DND-41 (cell line): ENCODE data around the gene EIF2S2.

ENCODE experiments used
- ATAC-seq: fragments of 200-7000 bp; cut with Tn5 transposase; 3 replicates; pipeline ENCODE4 v1.9.1; 2021; ENCODE audit warnings: low read depth; ENCODE audit not compliant: insufficient read depth
- DNase-seq: peaks from one replicate; pipeline ENCODE4 v3.0.0-alpha.2; 2020
- H2AFZ ChIP-seq: 2 replicates; pipeline ENCODE4 v1.6.0; 2012; ENCODE audit warnings: low read depth, low read length
- H3K27ac ChIP-seq: 2 replicates; pipeline ENCODE4 v1.5.1; 2012; ENCODE audit warnings: low read length, inconsistent platforms
- H3K27me3 ChIP-seq: fragments of 200-600 bp; sonication (generic); 2 replicates; pipeline ENCODE4 v1.6.0; 2012; ENCODE audit warnings: low read length, mild to moderate bottlenecking, inconsistent platforms; ENCODE audit not compliant: insufficient read depth, poor library complexity
- H3K36me3 ChIP-seq: 2 replicates; pipeline ENCODE4 v1.5.1; 2012; ENCODE audit warnings: low read length, inconsistent platforms; ENCODE audit not compliant: insufficient read depth
- H3K4me1 ChIP-seq: 2 replicates; pipeline ENCODE4 v1.5.1; 2012; ENCODE audit warnings: mild to moderate bottlenecking, low read length; ENCODE audit not compliant: insufficient read depth
- H3K4me2 ChIP-seq: 2 replicates; pipeline ENCODE4 v1.6.0; 2012; ENCODE audit warnings: mild to moderate bottlenecking, moderate library complexity, low read length, inconsistent platforms; ENCODE audit not compliant: insufficient read depth
- H3K4me3 ChIP-seq, 2 experiments: fragments of 200-600 bp in 1 of 2; shearing (Covaris generic) in 1 of 2; 2 replicates each; pipeline ENCODE4 v1.5.1; 2012 to 2016; ENCODE audit warnings: inconsistent platforms in 2 of 2, low read length in 2 of 2, mild to moderate bottlenecking in 2 of 2, low read depth in 1 of 2, moderate library complexity in 1 of 2
- H3K79me2 ChIP-seq: 2 replicates; pipeline ENCODE4 v1.6.0; 2012; ENCODE audit warnings: low read length, inconsistent platforms; ENCODE audit not compliant: insufficient read depth
- H3K9ac ChIP-seq: 2 replicates; pipeline ENCODE4 v1.6.0; 2012; ENCODE audit warnings: low read depth, mild to moderate bottlenecking, inconsistent platforms, low read length, moderate library complexity
- H3K9me3 ChIP-seq: 2 replicates; pipeline ENCODE4 v1.5.1; 2012; ENCODE audit warnings: low read length, moderate library complexity, mild to moderate bottlenecking, inconsistent platforms; ENCODE audit not compliant: insufficient read depth, severe bottlenecking
- H4K20me1 ChIP-seq: 2 replicates; pipeline ENCODE4 v1.6.0; 2012; ENCODE audit warnings: low read length; ENCODE audit not compliant: insufficient read depth
- CTCF ChIP-seq: IDR thresholded peaks from 2 replicates; pipeline ENCODE4 v1.5.1; 2012; ENCODE audit warnings: borderline replicate concordance, low read length, moderate library complexity, mild to moderate bottlenecking; ENCODE audit not compliant: poor library complexity, severe bottlenecking; ENCODE audit errors: extremely low read depth
- EZH2 ChIP-seq: IDR thresholded peaks from 3 replicates; pipeline ENCODE4 v1.6.1; 2012; ENCODE audit warnings: borderline replicate concordance, low read depth, mild to moderate bottlenecking, moderate library complexity, low read length, inconsistent platforms; ENCODE audit not compliant: severe bottlenecking

The EIF2S2 gene

GRCh38 chr20:34131491-34131890 lies 19.4 kb upstream of the EIF2S2 start:
- Histone ChIP-seq H3K4me3 (no peak overlapping the region), H4K20me1 (no peaks in the 10 kb centered on the region), H3K4me2 (no peak overlapping the region), H3K9ac (no peak overlapping the region), H2AFZ (no peak overlapping the region), H3K36me3 (no peaks in the 10 kb centered on the region), H3K9me3 (no peaks in the 10 kb centered on the region), H3K27ac (no peak overlapping the region), H3K27me3 (no peaks in the 10 kb centered on the region), H3K4me1 (peaks cover 6% of the 10 kb centered on the region), H3K79me2 (no peaks in the 10 kb centered on the region)
- DNase-seq (no peak), ATAC-seq (no peak)
- TF ChIP-seq EZH2 (no peak), CTCF (no peak)

- no peak overlapping the region for H3K27ac ChIP-seq
- H3K27me3 ChIP-seq: peaks cover 2% of the 10 kb centered on the region
- no peaks in the 10 kb centered on the region for H3K79me2 ChIP-seq
- peak; percentile 64 for DNase-seq
- peaks cover 6% of the 10 kb centered on the region for H3K4me1 ChIP-seq
- ATAC-seq: peak; percentile 98
- H3K36me3 ChIP-seq: no peaks in the 10 kb centered on the region
- peak overlapping the region; percentile 66 for H2AFZ ChIP-seq
- H4K20me1 ChIP-seq: no peaks in the 10 kb centered on the region
- peak overlapping the region; percentile 66 for H3K4me2 ChIP-seq
- TF ChIP-seq EZH2 (no peak), CTCF (peak; percentile 97)
- peak overlapping the region; percentile 24; the same call in 1 of the 2 replicates for H3K9ac ChIP-seq
- peak overlapping the region in 1 of 2 experiments; percentile 29; a peak in 2 of 4 replicates for H3K4me3 ChIP-seq
- no peaks in the 10 kb centered on the region for H3K9me3 ChIP-seq
These were observed 17.6 kb upstream of the EIF2S2 start for GRCh38 chr20:34129518-34130162.

GRCh38 chr20:34127792-34128191 lies 15.7 kb upstream of the EIF2S2 start:
- H3K4me1 ChIP-seq: peaks cover 6% of the 10 kb centered on the region
- TF ChIP-seq CTCF (no peak), EZH2 (no peak)
- H3K9ac ChIP-seq: no peak overlapping the region
- no peak overlapping the region for H3K4me2 ChIP-seq
- no peak for ATAC-seq
- H3K27ac ChIP-seq: no peak overlapping the region
- no peaks in the 10 kb centered on the region for H3K36me3 ChIP-seq
- no peak overlapping the region for H2AFZ ChIP-seq
- no peak overlapping the region for H3K4me3 ChIP-seq
- no peak for DNase-seq
- peaks cover 6% of the 10 kb centered on the region for H3K27me3 ChIP-seq
- no peaks in the 10 kb centered on the region for H4K20me1 ChIP-seq
- H3K79me2 ChIP-seq: no peaks in the 10 kb centered on the region
- no peaks in the 10 kb centered on the region for H3K9me3 ChIP-seq
